NT2/D1 (cell line): Measurements from ENCODE around the gene SH3RF1.

Experiments used
- SUZ12 ChIP-seq: IDR thresholded peaks from 2 replicates; pipeline ENCODE4 v1.6.1; 2011; ENCODE audit not compliant: insufficient read length, insufficient read depth; ENCODE audit errors: extremely low read depth
- YY1 ChIP-seq: IDR thresholded peaks from 2 replicates; pipeline ENCODE4 v1.6.1; 2011; ENCODE audit not compliant: insufficient read length, insufficient read depth
- ZNF274 ChIP-seq: IDR thresholded peaks from 2 replicates; pipeline ENCODE4 v1.6.1; 2011; ENCODE audit warnings: mild to moderate bottlenecking, low read depth, low read length

GRCh38 chr4:169098054-169098497 is 172.7 kb downstream of the SH3RF1 start:
- no peak for TF ChIP-seq ZNF274
- no peak for TF ChIP-seq YY1
- TF ChIP-seq SUZ12: no peak
